Activated naive CD4-positive, alpha-beta T cell treated with Interleukin-2 at 50 U/mL for 16 hours (primary cell): ENCODE results near the gene MST1.

Experiments used
- DNase-seq: peaks from one replicate; pipeline ENCODE4 v3.0.0-alpha.2; 2020

The MST1 gene

DNA sequence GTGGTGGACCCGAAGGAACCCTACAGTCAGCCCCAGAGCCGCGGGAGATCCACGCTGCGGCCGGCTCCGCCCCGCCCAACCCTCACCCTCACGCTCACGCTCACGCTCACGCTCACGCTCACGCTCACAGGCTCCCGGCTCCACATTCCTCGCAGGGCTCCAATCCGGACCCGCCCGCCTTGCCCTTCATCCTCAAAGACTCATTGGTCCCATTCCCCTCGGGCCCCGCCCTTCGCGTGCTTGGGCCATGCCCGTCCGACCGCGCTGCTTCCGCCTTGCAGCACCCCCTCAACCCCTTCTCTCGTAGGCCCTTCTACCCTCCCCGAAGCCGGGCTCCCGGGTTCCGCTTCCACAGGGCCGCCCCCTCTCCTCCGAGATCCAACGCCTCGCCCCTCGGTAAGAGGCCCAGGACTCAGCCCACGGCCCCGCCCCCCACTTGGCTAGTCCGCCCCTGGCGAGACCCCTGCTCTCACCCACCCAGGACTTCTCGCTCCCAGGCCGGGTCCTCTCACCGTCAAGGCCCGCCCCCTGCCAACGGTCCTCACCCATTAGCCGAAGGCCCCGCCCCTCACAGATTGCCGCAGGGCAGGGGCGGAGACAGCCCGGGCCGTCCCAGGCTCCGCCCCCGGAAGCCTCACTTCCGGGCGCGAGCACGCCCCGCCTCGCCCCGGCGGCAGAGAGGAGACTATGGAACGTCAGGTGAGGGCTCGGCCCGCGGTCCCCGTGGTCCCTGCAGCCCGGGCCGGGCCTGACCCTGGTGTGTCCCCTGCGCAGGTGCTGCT lies 15.4 kb downstream of the MST1 start, which contains the start of gene APEH:
TSS of gene APEH (plus strand) at position 637 of the 782 bp plus-strand sequence. CDS start at position 688, 51 bp downstream.
- peak; percentile 99 for DNase-seq

DNA sequence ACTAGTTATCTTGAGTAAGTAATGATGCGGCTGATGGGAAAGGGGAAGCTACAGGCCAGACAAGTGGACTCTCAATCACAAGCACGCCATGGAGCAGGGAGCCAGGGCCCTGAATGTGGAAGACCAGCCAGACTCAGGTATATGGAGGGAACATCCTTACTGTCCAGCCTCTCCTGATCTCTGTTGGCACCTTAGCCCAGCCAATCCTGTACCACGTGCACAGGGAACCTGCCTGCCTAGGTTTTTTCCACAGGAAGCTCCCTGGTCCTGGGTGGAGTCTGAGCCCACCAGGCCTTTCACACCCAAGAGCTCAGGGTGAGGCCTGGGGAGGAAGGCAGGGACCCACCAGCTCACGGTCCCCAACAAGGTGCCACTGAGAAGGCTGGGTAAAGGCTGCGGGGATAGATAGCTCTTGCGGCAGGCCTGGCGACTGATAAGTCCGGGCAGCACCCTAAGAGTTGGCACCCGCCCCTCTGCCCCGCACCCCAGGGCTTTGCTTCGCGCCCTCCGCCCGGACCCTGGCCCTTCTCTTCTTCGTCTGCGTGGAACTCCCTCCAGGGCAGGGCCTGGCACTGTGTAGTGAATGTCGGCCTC lies 16.1 kb downstream of the MST1 start:
- no peak for DNase-seq

GRCh38 chr3:49671291-49672288 lies 17.7 kb downstream of the MST1 start:
- peak; percentile 76 for DNase-seq

GRCh38 chr3:49670940-49671290 lies 18.4 kb downstream of the MST1 start:
- DNase-seq: no peak

DNA sequence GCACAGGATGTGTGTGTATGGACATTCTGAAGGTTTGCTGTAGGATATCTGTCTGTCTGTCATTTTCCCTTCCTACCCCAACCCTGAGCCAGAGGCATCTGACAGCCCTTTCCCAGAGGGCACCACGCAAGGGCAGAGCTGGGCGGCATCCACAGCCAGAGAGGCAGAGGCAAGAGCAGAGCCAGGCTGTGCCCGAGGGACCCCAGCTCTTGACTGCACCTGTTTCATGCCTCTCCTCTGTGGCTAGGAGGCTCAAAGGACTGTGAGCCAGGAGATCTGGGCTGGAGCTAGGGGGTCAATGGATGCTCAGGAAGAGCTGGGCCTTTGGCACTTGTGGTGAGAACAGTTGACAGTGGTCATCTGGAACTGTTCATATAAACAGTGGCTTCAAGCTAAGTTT lies 19.9 kb downstream of the MST1 start:
- no peak for DNase-seq

- no peak for DNase-seq
These were observed 20.4 kb downstream of the MST1 start for GRCh38 chr3:49668861-49669260.

- no peak for DNase-seq
These were observed 20.9 kb downstream of the MST1 start for GRCh38 chr3:49668414-49668797.

GRCh38 chr3:49667701-49668413 lies 21.4 kb downstream of the MST1 start:
- no peak for DNase-seq

DNA sequence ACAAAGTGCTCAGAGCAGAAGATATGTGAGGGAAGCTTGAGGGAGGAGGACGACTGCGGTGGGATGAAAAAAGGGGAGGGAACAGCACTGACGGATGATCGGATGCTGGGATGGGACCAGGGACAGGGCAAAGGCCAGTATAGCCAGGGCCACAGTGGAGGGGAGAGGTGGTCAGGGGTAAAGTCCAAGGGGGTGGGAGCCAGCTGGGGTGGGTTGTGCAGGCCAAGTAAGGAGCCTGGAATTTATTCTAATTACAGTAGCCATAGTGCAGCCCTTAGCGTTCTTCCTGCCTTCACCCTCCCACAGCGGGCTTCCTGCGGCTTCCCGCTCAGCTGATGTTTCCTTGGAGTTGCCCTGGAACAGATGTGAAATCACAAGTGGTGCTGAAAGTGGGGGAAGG lies 22.7 kb downstream of the MST1 start:
- no peak for DNase-seq

DNA sequence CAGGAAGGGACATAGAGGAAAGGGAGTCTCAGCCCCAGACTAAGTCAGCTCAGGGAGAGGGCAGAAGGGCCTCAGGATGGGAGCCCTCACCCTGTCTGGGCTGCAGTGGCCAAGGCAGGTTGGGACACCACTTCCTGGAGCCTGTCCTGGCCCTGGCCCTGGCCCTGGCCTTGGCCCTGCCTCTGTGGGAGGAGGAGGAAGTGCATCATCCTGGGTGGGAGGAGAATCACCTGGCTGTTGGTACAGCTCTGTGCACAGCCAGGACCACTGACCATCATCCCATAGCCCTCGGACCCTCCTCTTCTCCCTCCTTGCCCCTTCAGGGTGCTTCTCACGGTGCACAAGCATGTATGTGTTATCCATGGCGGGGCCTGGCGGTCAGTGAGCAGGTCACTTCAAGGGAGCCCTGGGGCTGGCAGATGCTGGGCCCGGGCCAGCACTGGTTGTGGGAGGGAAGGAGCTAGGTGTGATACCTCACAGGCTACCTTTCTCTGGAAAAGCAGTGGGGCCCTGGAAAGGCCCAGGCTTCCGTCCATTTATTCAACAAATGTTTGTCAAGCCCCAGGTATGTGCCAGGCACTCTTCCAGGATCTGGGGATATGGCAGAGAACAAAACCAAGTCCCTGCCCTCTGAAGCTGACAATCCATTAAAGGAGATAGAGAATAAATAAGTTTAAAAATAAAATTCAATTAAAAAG lies 23.3 kb downstream of the MST1 start:
- no peak for DNase-seq

GRCh38 chr3:49664300-49664699 lies 25.0 kb downstream of the MST1 start:
- no peak for DNase-seq

DNA sequence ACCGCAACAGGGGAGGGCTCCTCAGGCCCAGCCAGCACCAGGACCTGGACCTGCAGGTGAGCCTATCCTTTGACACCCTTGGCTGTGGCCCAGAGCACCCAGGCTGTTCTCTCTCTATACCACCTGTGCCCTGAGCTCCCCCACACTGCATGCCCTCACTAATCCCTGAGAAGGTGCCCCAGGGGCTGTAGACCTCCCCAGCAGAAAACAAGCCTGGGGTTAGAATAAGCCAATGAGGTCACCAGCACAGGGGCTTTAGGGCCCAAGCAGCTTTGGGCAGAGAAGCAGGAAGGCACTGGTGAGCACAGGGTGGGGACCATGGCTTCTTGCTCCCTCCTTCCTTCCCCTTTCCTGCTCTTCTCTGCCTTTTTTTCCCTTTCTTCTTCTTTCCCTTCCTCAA lies 25.4 kb downstream of the MST1 start:
- DNase-seq: no peak

DNA sequence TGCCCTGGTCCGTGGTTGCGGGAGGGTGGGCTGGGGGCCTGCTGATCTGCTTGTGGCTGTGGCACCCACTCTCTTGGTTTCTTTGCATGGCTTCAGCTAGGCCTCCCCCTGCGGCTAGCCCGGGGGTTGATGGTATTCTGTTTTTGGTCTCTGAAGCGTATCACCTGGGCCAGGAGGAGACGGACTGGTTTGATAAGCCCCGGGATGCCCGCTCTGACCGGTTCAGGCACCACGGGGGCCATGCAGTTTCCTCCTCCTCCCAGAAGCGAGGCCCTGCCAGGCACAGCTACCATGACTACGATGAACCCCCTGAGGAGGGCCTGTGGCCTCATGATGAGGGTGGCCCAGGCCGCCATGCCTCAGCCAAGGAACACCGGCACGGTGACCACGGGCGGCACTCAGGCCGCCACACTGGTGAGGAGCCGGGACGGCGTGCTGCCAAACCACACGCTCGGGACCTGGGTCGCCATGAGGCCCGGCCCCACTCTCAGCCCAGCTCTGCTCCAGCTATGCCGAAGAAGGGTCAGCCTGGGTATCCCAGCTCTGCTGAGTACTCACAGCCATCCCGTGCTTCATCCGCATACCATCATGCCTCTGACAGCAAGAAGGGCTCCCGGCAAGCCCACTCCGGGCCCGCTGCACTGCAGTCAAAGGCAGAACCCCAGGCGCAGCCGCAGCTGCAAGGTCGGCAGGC lies 26.4 kb downstream of the MST1 start:
- no peak for DNase-seq

DNA sequence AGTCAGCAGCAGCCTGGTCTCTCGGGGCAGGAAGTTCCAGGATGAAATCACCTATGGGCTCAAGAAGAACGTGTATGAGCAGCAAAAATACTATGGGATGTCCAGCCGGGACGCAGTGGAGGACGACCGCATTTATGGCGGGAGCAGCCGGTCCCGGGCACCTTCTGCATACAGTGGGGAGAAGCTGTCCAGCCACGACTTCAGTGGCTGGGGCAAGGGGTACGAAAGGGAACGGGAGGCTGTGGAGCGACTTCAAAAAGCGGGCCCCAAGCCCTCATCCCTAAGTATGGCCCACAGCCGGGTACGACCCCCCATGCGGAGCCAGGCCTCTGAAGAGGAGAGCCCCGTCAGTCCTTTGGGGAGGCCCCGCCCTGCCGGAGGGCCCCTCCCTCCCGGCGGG lies 27.3 kb downstream of the MST1 start:
- no peak for DNase-seq

GRCh38 chr3:49661281-49661680 lies 28.0 kb downstream of the MST1 start:
- DNase-seq: no peak

DNA sequence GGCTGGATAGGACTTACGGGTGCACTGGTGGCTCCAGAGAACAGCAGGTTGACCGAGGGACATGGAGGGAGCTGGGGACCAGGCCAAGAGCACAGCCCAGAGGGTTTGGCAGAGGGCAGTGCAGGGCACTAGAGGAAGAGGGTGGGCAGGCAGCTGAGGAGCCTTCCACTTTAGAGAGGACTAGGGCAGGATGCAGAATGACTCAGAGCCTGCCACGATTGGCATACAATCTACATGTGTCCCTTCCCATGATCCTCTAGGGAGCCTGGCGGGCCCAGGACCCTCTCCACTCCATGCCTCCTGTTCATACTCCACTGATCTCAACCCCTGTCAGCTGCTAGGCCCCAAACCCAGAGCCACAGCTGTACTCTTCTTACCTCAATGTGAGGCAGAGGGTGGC lies 29.5 kb downstream of the MST1 start:
- DNase-seq: no peak

DNA sequence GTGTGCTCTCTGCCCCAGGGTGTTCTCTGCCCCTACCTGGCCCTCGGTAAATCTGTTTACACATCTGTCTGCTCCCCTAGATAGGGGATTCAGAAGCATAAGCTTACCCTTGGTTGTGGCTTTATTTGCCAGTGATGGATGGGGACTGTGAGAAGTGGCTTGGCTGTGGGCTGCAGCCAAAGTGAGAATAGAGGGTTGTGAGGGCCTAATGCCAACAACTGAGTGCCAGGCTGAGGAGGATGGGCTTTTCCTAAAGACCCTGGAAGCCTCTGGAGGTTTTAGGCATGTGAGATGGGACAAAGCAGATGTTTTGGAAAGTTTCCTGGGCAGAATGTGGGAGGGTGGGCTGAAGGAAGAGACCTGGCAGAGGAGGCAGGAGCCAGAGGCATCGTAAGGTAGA lies 30.6 kb downstream of the MST1 start:
- DNase-seq: no peak

GRCh38 chr3:49657208-49657915 lies 31.9 kb downstream of the MST1 start:
- DNase-seq: no peak

DNA sequence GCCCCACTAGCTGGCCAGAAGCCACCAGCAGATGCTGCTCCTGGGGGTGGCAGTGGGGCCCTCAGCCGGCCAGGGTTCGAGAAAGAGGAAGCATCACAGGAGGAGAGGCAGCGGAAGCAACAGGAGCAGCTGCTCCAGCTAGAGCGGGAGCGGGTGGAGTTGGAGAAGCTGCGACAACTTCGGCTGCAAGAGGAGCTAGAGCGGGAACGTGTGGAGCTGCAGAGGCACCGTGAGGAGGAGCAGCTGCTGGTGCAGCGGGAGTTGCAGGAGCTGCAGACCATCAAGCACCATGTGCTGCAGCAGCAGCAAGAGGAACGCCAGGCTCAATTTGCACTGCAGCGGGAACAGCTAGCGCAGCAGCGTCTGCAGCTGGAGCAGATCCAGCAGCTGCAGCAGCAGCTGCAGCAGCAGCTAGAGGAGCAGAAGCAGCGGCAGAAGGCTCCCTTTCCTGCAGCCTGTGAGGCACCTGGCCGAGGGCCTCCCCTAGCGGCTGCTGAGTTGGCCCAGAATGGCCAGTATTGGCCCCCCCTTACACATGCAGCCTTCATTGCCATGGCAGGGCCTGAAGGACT lies 32.6 kb downstream of the MST1 start:
- no peak for DNase-seq

GRCh38 chr3:49655731-49656285 lies 33.5 kb downstream of the MST1 start:
- DNase-seq: no peak
